Spinal cord (tissue), 10 donors: ENCODE results near the gene LRMDA. TPM values are rescaled to one million over a fixed set of nuclear protein-coding genes. Genes with fewer than 3 reads are reported as not detected.

Source experiments
- DNase-seq, 6 donors: peaks; one replicate each; pipeline versions ENCODE4 v3.0.0 to v3.0.0-alpha.2; 2013 to 2015; ENCODE audit warnings: low spot score in 6 of 6, low read depth in 4 of 6
- H3K27ac ChIP-seq: one replicate; pipeline ENCODE4 v1.5.1; 2013; ENCODE audit warnings: low read depth, low read length, control low read depth
- H3K27me3 ChIP-seq: one replicate; pipeline ENCODE4 v1.6.1; 2013; ENCODE audit warnings: low read length; ENCODE audit not compliant: control insufficient read depth, insufficient read depth
- H3K36me3 ChIP-seq: one replicate; pipeline ENCODE4 v1.6.1; 2013; ENCODE audit warnings: low read length; ENCODE audit not compliant: control insufficient read depth, insufficient read depth
- H3K4me1 ChIP-seq: one replicate; pipeline ENCODE4 v1.6.1; 2013; ENCODE audit warnings: low read length; ENCODE audit not compliant: control insufficient read depth, insufficient read depth
- H3K4me3 ChIP-seq: one replicate; pipeline ENCODE4 v1.5.1; 2013; ENCODE audit warnings: low read depth, low read length, control low read depth
- H3K9me3 ChIP-seq: one replicate; pipeline ENCODE4 v1.6.1; 2013; ENCODE audit warnings: low read length; ENCODE audit not compliant: control insufficient read depth, insufficient read depth
- WGBS: methylation state at CpG from one replicate; pipeline ENCODE4 v1.1.5; 2013; ENCODE audit warnings: missing lambda C conversion rate; ENCODE audit not compliant: insufficient coverage; 5-methylcytosine and 5-hydroxymethylcytosine counted together
- polyA plus RNA-seq, 2 donors: library from polyadenylated mRNA; unstranded; fragments of 120-200 nt; gene quantifications; one replicate each; pipeline ENCODE4 v1.2.1, GENCODE V29; 2013; ENCODE audit not compliant: insufficient read length in 2 of 2
- total RNA-seq, 2 donors: library from RNA; depleted of rRNA in 1 of 2; stranded (reverse); fragments of 120-200 nt in 1 of 2; fragments of >200 nt in 1 of 2; gene quantifications; one replicate each; pipeline versions ENCODE4 v1.2.3 to v1.2.4, GENCODE V29; 2013 to 2014
- donor health status: healthy.

Gene LRMDA
- total and polyA plus RNA-seq, 4 donors, result 5.6 to 9.9 (median 7.2) TPM

DNA sequence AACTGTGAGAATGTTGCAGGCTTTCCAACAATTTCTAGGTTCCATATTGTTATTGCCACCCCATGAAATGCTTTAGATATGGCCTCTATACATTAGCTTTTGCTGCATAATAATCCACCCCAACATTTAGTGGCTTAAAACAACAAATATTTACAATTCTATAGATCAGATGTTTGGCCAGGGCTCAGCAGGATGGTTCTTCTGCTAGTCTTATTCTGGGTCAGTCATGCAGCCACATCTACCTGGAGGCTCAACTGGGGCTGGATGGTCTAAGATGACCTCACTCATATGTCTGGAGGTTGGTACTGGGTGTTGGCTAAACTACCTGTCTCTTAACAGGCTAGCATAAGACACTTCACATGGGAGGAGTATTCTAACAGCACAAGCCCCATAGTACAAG lies 607.3 kb downstream of the LRMDA start:
- no peak for DNase-seq
- peaks cover 18% of the 10 kb centered on the region for H3K27me3 ChIP-seq
- no peak overlapping the region for H3K4me3 ChIP-seq
- peaks cover 7% of the 10 kb centered on the region for H3K9me3 ChIP-seq
- peaks cover 24% of the 10 kb centered on the region for H3K4me1 ChIP-seq
- no peak overlapping the region for H3K27ac ChIP-seq
- H3K36me3 ChIP-seq, result no peaks in the 10 kb centered on the region

DNA sequence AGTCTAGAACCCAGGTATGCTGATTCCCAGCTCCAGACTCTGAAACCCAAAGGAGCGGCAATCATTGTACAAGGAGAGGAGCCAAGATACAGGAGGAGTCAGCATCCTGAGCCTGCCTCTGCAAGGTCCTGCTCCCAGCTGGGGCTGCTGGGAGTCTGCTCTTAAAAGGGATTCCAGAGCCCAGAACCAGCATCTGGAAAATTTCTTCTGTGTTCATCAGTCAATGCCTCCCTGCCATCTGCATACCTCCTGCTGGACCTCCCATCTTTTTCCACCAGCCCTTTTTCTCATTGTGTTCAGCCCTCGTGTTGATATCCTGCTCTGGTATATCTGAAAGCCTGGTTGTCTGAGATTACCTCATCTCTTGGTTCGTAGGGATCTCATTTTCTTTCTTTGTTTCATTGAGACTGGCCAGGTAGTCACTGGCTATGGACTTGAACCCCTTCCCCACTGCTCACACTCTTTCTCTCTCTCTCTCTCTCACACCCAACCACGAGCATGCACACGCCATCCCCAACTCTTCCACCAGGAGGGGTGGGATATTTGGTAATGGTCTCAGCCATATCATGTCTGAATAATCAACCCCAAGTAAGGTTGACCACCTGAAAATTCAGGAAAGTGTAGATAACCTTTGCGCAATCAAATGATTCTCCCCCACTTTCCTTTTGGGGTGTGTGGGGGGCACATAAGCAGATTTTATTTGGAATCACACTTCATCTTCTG lies 608.8 kb downstream of the LRMDA start:
- Histone ChIP-seq H3K27me3 (peaks cover 9% of the 10 kb centered on the region), H3K4me1 (peaks cover 9% of the 10 kb centered on the region), H3K9me3 (peaks cover 7% of the 10 kb centered on the region), H3K36me3 (no peaks in the 10 kb centered on the region), H3K27ac (no peak overlapping the region), H3K4me3 (no peak overlapping the region)
- 92% methylated on average over 2 of the region's 6 CpGs for WGBS
- DNase-seq, result no peak

DNA sequence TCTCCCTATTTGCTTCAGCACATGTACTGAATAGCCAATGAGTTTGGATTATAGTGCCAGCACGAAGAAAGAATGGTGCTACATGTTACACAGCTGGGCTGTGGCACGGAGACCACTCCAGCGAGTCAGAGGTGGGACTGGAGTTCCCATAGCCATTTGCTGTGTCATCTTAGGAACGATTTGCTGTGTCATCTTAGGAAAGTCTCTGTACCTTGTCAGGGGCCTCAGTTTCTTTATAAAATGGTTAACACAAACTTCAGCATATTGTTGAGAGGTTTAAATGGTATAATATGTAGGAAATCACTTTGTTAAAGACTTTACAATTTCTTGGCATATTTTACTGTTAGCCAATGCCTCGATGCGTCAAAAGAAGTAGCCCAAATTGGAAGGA lies 609.4 kb downstream of the LRMDA start:
- Histone ChIP-seq H3K36me3 (no peaks in the 10 kb centered on the region), H3K4me3 (no peak overlapping the region), H3K27ac (no peak overlapping the region), H3K27me3 (peaks cover 4% of the 10 kb centered on the region), H3K9me3 (peaks cover 7% of the 10 kb centered on the region), H3K4me1 (peaks cover 5% of the 10 kb centered on the region)
- WGBS, result 93% methylated on average over 5 of the region's 6 CpGs
- no peak for DNase-seq

DNA sequence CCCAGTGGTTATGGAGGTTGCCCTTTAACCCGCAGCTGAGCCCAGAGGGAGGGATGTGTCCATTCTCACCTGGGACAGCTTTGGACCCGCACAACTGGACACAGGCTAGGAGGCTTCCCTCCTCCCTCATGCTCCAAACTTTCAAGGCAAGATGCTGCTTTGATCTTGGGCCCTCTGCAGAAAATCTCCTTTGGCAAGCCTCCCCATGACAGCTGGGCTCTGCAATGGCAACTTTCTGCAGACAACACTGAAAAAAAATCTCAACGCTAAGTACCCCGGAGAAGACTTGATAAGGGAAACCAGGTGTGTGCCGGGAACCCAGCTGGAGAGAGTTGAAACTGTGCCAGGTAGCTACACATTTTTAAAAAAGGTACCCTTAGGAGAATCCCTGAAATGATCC lies 610.1 kb downstream of the LRMDA start:
- Histone ChIP-seq H3K27ac (no peak overlapping the region), H3K4me1 (peaks cover 1% of the 10 kb centered on the region), H3K27me3 (peaks cover 4% of the 10 kb centered on the region), H3K36me3 (no peaks in the 10 kb centered on the region), H3K9me3 (peaks cover 7% of the 10 kb centered on the region), H3K4me3 (no peak overlapping the region)
- no peak for DNase-seq
- 77% methylated on average over 5 of the region's 5 CpGs for WGBS

DNA sequence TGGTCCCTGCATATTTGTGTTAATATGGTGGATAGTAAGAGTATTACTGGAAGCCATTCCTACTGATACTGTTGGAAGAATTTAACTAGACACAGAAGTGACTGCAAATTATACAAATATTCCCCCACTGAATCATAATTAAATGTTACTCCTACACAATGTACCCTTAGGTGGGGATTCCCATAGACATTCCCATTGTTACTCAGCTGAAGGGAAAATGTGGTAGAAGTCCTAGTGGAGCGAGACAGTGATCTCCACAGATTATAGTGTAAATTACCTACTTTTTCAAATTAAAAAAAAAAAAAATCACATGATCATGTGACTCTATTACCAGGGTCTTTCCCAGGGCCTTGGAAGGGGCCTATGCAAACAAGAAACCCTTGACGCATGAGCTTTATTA lies 611.8 kb downstream of the LRMDA start:
- no peak overlapping the region for H3K4me3 ChIP-seq
- H3K27ac ChIP-seq, result no peak overlapping the region
- no peak for DNase-seq
- peaks cover 5% of the 10 kb centered on the region for H3K9me3 ChIP-seq
- H3K36me3 ChIP-seq, result no peaks in the 10 kb centered on the region
- WGBS, result 100% methylated on average over 1 of the region's 2 CpGs
- H3K27me3 ChIP-seq, result peaks cover 4% of the 10 kb centered on the region
- H3K4me1 ChIP-seq, result no peaks in the 10 kb centered on the region

- peaks cover 4% of the 10 kb centered on the region for H3K27me3 ChIP-seq
- DNase-seq, result no peak
- H3K4me1 ChIP-seq, result no peaks in the 10 kb centered on the region
- H3K27ac ChIP-seq, result no peak overlapping the region
- H3K4me3 ChIP-seq, result no peak overlapping the region
- no peaks in the 10 kb centered on the region for H3K36me3 ChIP-seq
- no peaks in the 10 kb centered on the region for H3K9me3 ChIP-seq
These were observed 613.3 kb downstream of the LRMDA start for GRCh38 chr10:76044751-76045150.

DNA sequence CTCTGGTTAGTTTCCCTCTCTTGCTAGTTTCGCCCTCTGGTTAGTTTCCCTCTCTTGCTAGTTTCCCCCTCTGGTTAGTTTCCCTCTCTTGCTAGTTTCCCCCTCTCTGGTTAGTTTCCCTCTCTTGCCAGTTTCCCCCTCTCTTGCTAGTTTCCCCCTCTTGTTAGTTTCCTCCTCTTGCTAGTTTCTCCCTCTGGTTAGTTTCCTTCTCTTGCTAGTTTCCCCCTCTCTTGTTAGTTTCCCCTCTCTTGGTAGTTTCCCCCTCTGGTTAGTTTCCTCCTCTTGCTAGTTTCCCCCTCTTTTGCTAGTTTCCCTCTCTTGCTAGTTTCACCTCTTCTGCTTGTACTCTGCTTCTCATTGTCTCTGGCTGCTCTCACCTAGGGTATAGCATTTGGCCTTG lies 613.8 kb downstream of the LRMDA start:
- WGBS, result 91% methylated on average over 1 of the region's 1 CpG
- DNase-seq, result no peak
- Histone ChIP-seq H3K4me1 (no peaks in the 10 kb centered on the region), H3K9me3 (no peaks in the 10 kb centered on the region), H3K27ac (no peak overlapping the region), H3K27me3 (peaks cover 4% of the 10 kb centered on the region), H3K36me3 (no peaks in the 10 kb centered on the region), H3K4me3 (no peak overlapping the region)

GRCh38 chr10:76047521-76047920 lies 616.1 kb downstream of the LRMDA start:
- DNase-seq, result no peak
- peaks cover 4% of the 10 kb centered on the region for H3K27me3 ChIP-seq
- 100% methylated on average over 3 of the region's 3 CpGs for WGBS
- H3K27ac ChIP-seq, result no peak overlapping the region
- no peaks in the 10 kb centered on the region for H3K36me3 ChIP-seq
- no peak overlapping the region for H3K4me3 ChIP-seq
- H3K4me1 ChIP-seq, result peaks cover 5% of the 10 kb centered on the region
- no peaks in the 10 kb centered on the region for H3K9me3 ChIP-seq

GRCh38 chr10:76049581-76050290 lies 618.3 kb downstream of the LRMDA start:
- Histone ChIP-seq H3K27me3 (peaks cover 2% of the 10 kb centered on the region), H3K4me1 (peaks cover 5% of the 10 kb centered on the region), H3K4me3 (no peak overlapping the region), H3K9me3 (no peaks in the 10 kb centered on the region), H3K36me3 (no peaks in the 10 kb centered on the region), H3K27ac (peak overlapping the region; percentile 73)
- peak in 1 of 6 donors; percentile 26 for DNase-seq
- WGBS, result no CpG with 5 or more reads among the region's 5 CpGs

DNA sequence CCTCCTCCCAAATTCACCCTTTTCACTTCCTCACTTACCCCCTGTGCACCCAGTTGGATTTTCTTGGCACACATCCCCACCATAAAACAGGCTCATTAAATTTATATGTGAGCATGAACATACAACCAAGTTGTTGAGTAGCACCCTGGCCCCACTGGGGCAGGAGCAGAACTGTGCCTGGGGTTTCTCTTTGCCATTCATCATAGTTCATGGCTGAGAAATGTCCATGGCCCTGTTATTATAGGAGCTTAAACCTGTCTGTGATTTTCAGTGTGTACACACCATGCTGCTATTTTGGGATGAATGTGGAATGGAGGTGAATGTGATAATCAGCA lies 618.8 kb downstream of the LRMDA start:
- Histone ChIP-seq H3K4me3 (no peak overlapping the region), H3K4me1 (peaks cover 5% of the 10 kb centered on the region), H3K27me3 (peaks cover 2% of the 10 kb centered on the region), H3K9me3 (no peaks in the 10 kb centered on the region), H3K36me3 (no peaks in the 10 kb centered on the region), H3K27ac (peak overlapping the region; percentile 67)
- no peak for DNase-seq
